Heart left ventricle (tissue), 16 donors: ENCODE measurements around the gene GREB1. TPM values are rescaled to one million over a fixed set of nuclear protein-coding genes. Genes with fewer than 3 reads are reported as not detected.

ENCODE experiments used
- ATAC-seq, 4 donors: fragments of 200-7000 bp; cut with Tn5 transposase; one replicate each; pipeline ENCODE4 v1.9.1; 2020 to 2022; ENCODE audit warnings: moderate library complexity in 4 of 4, mild to moderate bottlenecking in 3 of 4, moderate number of reproducible peaks in 1 of 4
- DNase-seq, 5 donors: peaks; one replicate each; pipeline ENCODE4 v3.0.0-alpha.2; 2020
- H3K27ac ChIP-seq, 12 donors: fragments of 200-600 bp; sonication (generic) in 4 of 12; one replicate each; pipeline versions ENCODE4 v1.5.0 to v1.8.0; 2016 to 2022; ENCODE audit warnings: mild to moderate bottlenecking in 2 of 12
- H3K27me3 ChIP-seq, 9 donors: fragments of 200-600 bp; sonication (generic) in 2 of 9; one replicate each; pipeline versions ENCODE4 v1.5.1 to v1.8.0; 2016 to 2022; ENCODE audit warnings: mild to moderate bottlenecking in 3 of 9
- H3K36me3 ChIP-seq, 9 donors: fragments of 200-600 bp; sonication (generic) in 2 of 9; one replicate each; pipeline versions ENCODE4 v1.5.0 to v1.8.0; 2018 to 2022; ENCODE audit warnings: mild to moderate bottlenecking in 2 of 9
- H3K4me1 ChIP-seq, 12 donors: fragments of 200-600 bp; sonication (generic) in 4 of 12; one replicate each; pipeline versions ENCODE4 v1.5.0 to v1.8.0; 2016 to 2022; ENCODE audit warnings: mild to moderate bottlenecking in 3 of 12
- H3K4me3 ChIP-seq, 12 donors: fragments of 200-600 bp; sonication (generic) in 4 of 12; one replicate each; pipeline versions ENCODE4 v1.5.0 to v1.8.0; 2017 to 2022; ENCODE audit warnings: mild to moderate bottlenecking in 9 of 12, moderate library complexity in 4 of 12
- H3K9me3 ChIP-seq, 12 donors: fragments of 200-600 bp; sonication (generic) in 4 of 12; one replicate each; pipeline versions ENCODE4 v1.5.0 to v1.8.0; 2016 to 2022; ENCODE audit warnings: mild to moderate bottlenecking in 1 of 12
- POLR2A ChIP-seq, 2 donors: fragments of 450-650 bp; IDR thresholded peaks; one replicate each; pipeline ENCODE4 v1.6.1; 2017; ENCODE audit warnings: antibody characterized with exemption in 2 of 2, mild to moderate bottlenecking in 2 of 2, moderate library complexity in 2 of 2
- WGBS, 4 donors: extraction: QIAGEN DNeasy Blood & Tissue Kit in 2 of 4; methylation state at CpG; one replicate each; pipeline versions ENCODE4 v1.1.5 to v1.1.7; 2013 to 2018; 5-methylcytosine and 5-hydroxymethylcytosine counted together
- intact Hi-C, 10 donors: fragments of 100-400 bp; cut with DNase I; formaldehyde crosslinking; loops; one replicate each; pipeline versions ENCODE4 v1.11.1 to v1.14.2; 2022
- polyA plus RNA-seq, 2 donors: library from polyadenylated mRNA; stranded (reverse); fragments of 200-250 nt; gene quantifications; one replicate each; pipeline ENCODE4 v1.2.3, GENCODE V29; 2013
- total RNA-seq, 9 donors: library from RNA; depleted of rRNA in 2 of 9; stranded (reverse); fragments of >200 nt in 2 of 9; fragmentation: NEBNext Ultra II Directional in 3 of 9; extraction: Animal tissue kit (Norgen Biotek cat#: 25700) in 3 of 9; gene quantifications; one replicate each; pipeline versions ENCODE4 v1.1.0 to v1.2.4, GENCODE V29; 2016 to 2023
- TF ChIP-seq, protein P1 (sequence below), 12 donors: fragments of 200-600 bp; sonication (generic) in 4 of 12; IDR thresholded peaks; one replicate each; pipeline versions ENCODE4 v1.5.0 to v1.8.0; 2018 to 2022; ENCODE audit warnings: antibody characterized with exemption in 12 of 12, mild to moderate bottlenecking in 5 of 12
- donor health status: ischemic (EF 13 %, LVEDD 7.1; RV severe dilation, severe dysfunction).
- donor health status: healthy with polysubstance abuse.
- donor health status: DM: no; HTN: yes; CAD: no.
- donor health status: DM: no; HTN: no; CAD: no.
- donor health status: ischemic (EF 25% LVEDD 6.9; RV normal size, moderate dysfunction).
- donor health status: ischemic (EF 25% LVEDD 5.7; RV mildly dilated, moderate dysfunction).
- donor health status: healthy.
- donor health status: DM: yes; HTN: yes; CAD: no.
- donor health status: ischemic (EF 35%, LVEDD 5.7; RV mildly dilated, moderate dysfunction).
- donor health status: nonischemic (EF 11% LVEDD 7.7; RV severe dilation, severe dysfunction).
- donor health status: DM: yes; HTN: yes; CAD: no.
- donor health status: PGD.
- donor health status: ischemic (EF 29% LVEDD 5.4; RV normal size, mild dysfunction).
- donor health status: nonischemic (EF 23%, LVEDD 6.1; RV moderate dilation, normal function).

The GREB1 gene
- total and polyA plus RNA-seq, 11 donors: 1.4 to 11.5 (median 5.6) TPM

GRCh38 chr2:11621410-11621809 lies 87.6 kb downstream of the GREB1 start:
- no peak for DNase-seq

DNA sequence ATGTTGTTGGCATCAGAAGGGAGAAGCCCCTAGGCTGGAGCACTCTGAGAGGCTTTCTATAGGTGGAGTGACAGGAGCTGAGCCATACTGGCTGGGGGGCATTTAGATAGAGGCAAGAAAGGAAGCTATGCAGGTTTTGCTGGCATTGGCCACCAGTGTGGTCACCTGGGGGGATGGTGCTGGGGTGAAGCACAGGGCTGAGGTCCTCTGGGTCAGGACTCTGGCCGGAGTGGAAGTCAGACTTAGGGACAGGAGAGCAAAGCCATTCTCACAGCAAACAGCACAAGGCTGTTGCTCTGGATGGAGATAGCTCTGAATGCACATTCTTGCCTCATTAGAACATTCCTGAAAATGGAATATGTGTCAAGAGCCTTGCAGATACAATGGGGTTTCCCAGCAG lies 88.8 kb downstream of the GREB1 start:
- Histone ChIP-seq H3K36me3 (peaks cover 0 to 29% (median 13%) of the 10 kb centered on the region in 9 donors), H3K9me3 (peaks cover 0 to 9% (median 0%) of the 10 kb centered on the region in 12 donors), H3K4me3 (no peak overlapping the region), H3K4me1 (no peaks in the 10 kb centered on the region), H3K27me3 (no peaks in the 10 kb centered on the region), H3K27ac (no peak overlapping the region)
- TF ChIP-seq, protein P1, sequence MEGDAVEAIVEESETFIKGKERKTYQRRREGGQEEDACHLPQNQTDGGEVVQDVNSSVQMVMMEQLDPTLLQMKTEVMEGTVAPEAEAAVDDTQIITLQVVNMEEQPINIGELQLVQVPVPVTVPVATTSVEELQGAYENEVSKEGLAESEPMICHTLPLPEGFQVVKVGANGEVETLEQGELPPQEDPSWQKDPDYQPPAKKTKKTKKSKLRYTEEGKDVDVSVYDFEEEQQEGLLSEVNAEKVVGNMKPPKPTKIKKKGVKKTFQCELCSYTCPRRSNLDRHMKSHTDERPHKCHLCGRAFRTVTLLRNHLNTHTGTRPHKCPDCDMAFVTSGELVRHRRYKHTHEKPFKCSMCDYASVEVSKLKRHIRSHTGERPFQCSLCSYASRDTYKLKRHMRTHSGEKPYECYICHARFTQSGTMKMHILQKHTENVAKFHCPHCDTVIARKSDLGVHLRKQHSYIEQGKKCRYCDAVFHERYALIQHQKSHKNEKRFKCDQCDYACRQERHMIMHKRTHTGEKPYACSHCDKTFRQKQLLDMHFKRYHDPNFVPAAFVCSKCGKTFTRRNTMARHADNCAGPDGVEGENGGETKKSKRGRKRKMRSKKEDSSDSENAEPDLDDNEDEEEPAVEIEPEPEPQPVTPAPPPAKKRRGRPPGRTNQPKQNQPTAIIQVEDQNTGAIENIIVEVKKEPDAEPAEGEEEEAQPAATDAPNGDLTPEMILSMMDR (IDR thresholded peaks at IDR 0.05): no peak
- TF ChIP-seq POLR2A (IDR thresholded peaks at IDR 0.05): no peak
- no peak for DNase-seq
- 53 to 82% (median 67%) methylated on average over 1 of the region's 1 CpG for WGBS, 4 donors
- no peak for ATAC-seq
- intact Hi-C loops: no loop called here

More at GRCh38 chr2:11621410-11621809, 87.6 kb downstream of the GREB1 start:
- H3K27me3 ChIP-seq: no peaks in the 10 kb centered on the region
- no peaks in the 10 kb centered on the region for H3K9me3 ChIP-seq
- 66 to 90% (median 71%) methylated on average over 2 of the region's 2 CpGs for WGBS, 4 donors
- no peak for ATAC-seq
- intact Hi-C loops: no loop called here
- H3K27ac ChIP-seq: no peak overlapping the region
- H3K4me3 ChIP-seq: no peak overlapping the region
- H3K4me1 ChIP-seq: no peaks in the 10 kb centered on the region
- no peak for TF ChIP-seq POLR2A (IDR thresholded peaks at IDR 0.05)
- TF ChIP-seq, protein P1 (IDR thresholded peaks at IDR 0.05): no peak
- peaks cover 0 to 27% (median 9%) of the 10 kb centered on the region in 9 donors for H3K36me3 ChIP-seq

DNA sequence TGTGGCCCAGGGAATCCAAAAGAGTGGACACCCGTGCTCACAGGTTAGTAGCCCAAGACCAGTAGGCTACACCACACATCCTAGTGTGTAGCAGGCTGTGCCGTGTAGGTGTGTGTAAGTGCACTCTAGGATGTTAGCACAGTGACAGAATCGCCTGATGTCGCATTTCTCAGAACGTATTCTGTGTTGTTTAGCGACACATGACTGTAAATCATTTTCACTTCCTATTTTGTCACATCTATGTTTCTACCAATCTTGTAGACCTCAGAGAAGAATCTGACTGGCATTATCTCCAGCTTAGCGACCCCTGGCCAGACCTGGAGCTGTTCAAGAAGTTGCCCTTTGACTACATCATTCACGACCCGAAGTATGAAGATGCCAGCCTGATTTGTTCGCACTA lies 91.0 kb downstream of the GREB1 start:
- H3K27me3 ChIP-seq: no peaks in the 10 kb centered on the region
- peaks cover 0 to 32% (median 13%) of the 10 kb centered on the region in 9 donors for H3K36me3 ChIP-seq
- no peak for DNase-seq
- TF ChIP-seq, protein P1 (IDR thresholded peaks at IDR 0.05): no peak
- no peak for TF ChIP-seq POLR2A (IDR thresholded peaks at IDR 0.05)
- intact Hi-C loops: no loop called here
- WGBS, 4 donors: 90 to 95% (median 94%) methylated on average over 10 of the region's 10 CpGs
- H3K4me1 ChIP-seq: no peaks in the 10 kb centered on the region
- no peak overlapping the region for H3K27ac ChIP-seq
- no peak overlapping the region for H3K4me3 ChIP-seq
- no peak for ATAC-seq
- peaks cover 0 to 9% (median 0%) of the 10 kb centered on the region in 12 donors for H3K9me3 ChIP-seq

GRCh38 chr2:11625671-11626070 lies 91.8 kb downstream of the GREB1 start:
- Histone ChIP-seq H3K27me3 (no peaks in the 10 kb centered on the region), H3K27ac (no peak overlapping the region), H3K9me3 (peaks cover 0 to 9% (median 0%) of the 10 kb centered on the region in 12 donors), H3K4me3 (no peak overlapping the region), H3K36me3 (peaks cover 0 to 32% (median 13%) of the 10 kb centered on the region in 9 donors), H3K4me1 (no peaks in the 10 kb centered on the region)
- TF ChIP-seq POLR2A (IDR thresholded peaks at IDR 0.05): no peak
- TF ChIP-seq, protein P1 (IDR thresholded peaks at IDR 0.05): no peak
- intact Hi-C loops: no loop called here
- no peak for DNase-seq
- WGBS, 4 donors: 88 to 90% (median 90%) methylated on average over 10 of the region's 10 CpGs
- no peak for ATAC-seq
